SK-N-SH (cell line): ENCODE measurements around the gene TSFM.

ENCODE experiments used
- CHD2 ChIP-seq: fragments of 150-350 bp; IDR thresholded peaks from 2 replicates; pipeline ENCODE4 v1.6.1; 2018; ENCODE audit warnings: low read length; ENCODE audit not compliant: partially characterized antibody
- EP300 ChIP-seq, 2 experiments: IDR thresholded peaks; 2 replicates each; pipeline versions ENCODE4 v1.4.0 to v1.6.1; 2012; ENCODE audit warnings: borderline replicate concordance in 1 of 2, low read depth in 1 of 2, low read length in 1 of 2
- EZH2phosphoT487 ChIP-seq: fragments of 200-600 bp; sonication (generic); IDR thresholded peaks from 2 replicates; pipeline ENCODE4 v1.6.1; 2017; ENCODE audit warnings: low read depth, mixed run types, mild to moderate bottlenecking, antibody characterized with exemption, moderate library complexity, borderline replicate concordance
- GATA2 ChIP-seq: sonication (generic); formaldehyde crosslinking; IDR thresholded peaks from 2 replicates; pipeline ENCODE4 v1.5.0; 2020; ENCODE audit warnings: mild to moderate bottlenecking, missing genetic modification reagents
- MAX ChIP-seq: IDR thresholded peaks from 2 replicates; pipeline ENCODE4 v1.4.0; 2012; ENCODE audit warnings: low read depth
- MEF2A ChIP-seq: IDR thresholded peaks from 2 replicates; pipeline ENCODE4 v1.4.0; 2012; ENCODE audit warnings: low read depth, borderline replicate concordance
- SMC3 ChIP-seq: IDR thresholded peaks from 2 replicates; pipeline ENCODE4 v1.6.1; 2012; ENCODE audit warnings: low read depth, low read length, improper control_type of control experiment
- YY1 ChIP-seq: IDR thresholded peaks from 2 replicates; pipeline ENCODE4 v1.4.0; 2012; ENCODE audit warnings: low read depth, mild to moderate bottlenecking
- TF ChIP-seq, protein P1 (sequence below): fragments of 200-600 bp; sonication (generic); IDR thresholded peaks from 2 replicates; pipeline ENCODE4 v1.6.1; 2017; ENCODE audit warnings: antibody characterized with exemption, mild to moderate bottlenecking, moderate library complexity
- TF ChIP-seq, protein P2 (sequence below): IDR thresholded peaks from 2 replicates; pipeline ENCODE4 v1.4.0; 2012; ENCODE audit warnings: low read depth, borderline replicate concordance
- TF ChIP-seq, protein P3 (sequence below): IDR thresholded peaks from 2 replicates; pipeline ENCODE4 v1.6.1; 2012; ENCODE audit warnings: mild to moderate bottlenecking, low read depth, low read length, moderate library complexity
- TF ChIP-seq, protein P4 (sequence below): fragments of 150-350 bp; IDR thresholded peaks from 2 replicates; pipeline ENCODE4 v1.6.1; 2017; ENCODE audit warnings: antibody characterized with exemption, low read length, low read depth, borderline replicate concordance

DNA sequence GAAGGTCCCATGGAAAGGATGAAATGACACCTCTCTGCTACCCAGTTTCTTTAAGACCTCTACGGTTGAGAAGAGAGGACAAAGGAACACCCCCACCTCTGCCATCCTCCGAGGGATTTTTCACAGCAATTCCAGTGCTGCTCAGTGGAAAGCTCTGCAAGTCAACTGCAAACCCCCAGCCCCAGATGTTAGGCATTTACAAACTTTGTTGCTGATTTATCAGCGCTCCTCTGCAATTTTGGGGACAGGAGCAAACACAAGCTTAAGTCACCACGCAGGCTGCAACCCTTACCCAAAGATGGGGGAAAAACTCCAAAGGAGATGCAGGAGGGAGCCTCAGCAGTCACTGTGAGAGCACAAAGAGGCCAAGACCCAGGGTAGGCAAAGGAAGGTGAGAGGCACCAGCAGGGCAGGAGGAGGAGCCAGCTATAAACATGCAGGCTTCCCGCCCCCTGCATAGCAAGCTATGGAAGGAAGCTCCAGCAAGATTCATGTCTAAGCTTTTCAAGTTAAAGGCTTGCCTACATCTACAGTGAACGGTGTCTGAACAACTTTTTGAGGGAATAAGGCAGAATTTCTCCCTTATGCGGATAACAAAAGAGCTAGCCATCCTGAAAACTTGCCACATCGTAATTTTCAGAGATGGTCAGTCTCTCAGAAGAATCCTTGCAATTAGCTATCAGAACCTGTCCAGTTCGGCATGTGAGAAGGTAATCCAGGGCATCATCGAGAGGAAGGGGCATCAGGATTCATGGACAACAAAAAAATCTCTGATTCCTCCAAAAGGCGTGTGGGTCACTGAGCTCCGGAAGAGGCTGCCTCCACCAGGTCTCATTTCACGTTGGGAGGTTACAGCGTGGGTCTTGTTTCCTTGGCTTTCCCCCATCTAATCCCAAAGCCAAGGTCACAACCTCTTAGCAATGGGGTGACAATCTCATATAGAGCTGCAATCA is 60.0 kb downstream of the TSFM start:
- TF ChIP-seq, protein P1, sequence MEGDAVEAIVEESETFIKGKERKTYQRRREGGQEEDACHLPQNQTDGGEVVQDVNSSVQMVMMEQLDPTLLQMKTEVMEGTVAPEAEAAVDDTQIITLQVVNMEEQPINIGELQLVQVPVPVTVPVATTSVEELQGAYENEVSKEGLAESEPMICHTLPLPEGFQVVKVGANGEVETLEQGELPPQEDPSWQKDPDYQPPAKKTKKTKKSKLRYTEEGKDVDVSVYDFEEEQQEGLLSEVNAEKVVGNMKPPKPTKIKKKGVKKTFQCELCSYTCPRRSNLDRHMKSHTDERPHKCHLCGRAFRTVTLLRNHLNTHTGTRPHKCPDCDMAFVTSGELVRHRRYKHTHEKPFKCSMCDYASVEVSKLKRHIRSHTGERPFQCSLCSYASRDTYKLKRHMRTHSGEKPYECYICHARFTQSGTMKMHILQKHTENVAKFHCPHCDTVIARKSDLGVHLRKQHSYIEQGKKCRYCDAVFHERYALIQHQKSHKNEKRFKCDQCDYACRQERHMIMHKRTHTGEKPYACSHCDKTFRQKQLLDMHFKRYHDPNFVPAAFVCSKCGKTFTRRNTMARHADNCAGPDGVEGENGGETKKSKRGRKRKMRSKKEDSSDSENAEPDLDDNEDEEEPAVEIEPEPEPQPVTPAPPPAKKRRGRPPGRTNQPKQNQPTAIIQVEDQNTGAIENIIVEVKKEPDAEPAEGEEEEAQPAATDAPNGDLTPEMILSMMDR, result no peak
- TF ChIP-seq GATA2 (CRISPR knock-in tag), result no peak
- no peak for TF ChIP-seq CHD2
- no peak for TF ChIP-seq EP300 (IDR thresholded peaks at IDR 0.05; ENCODE audit: borderline replicate concordance in 1 of 2, low read depth in 1 of 2, low read length in 1 of 2)
- TF ChIP-seq, protein P2, sequence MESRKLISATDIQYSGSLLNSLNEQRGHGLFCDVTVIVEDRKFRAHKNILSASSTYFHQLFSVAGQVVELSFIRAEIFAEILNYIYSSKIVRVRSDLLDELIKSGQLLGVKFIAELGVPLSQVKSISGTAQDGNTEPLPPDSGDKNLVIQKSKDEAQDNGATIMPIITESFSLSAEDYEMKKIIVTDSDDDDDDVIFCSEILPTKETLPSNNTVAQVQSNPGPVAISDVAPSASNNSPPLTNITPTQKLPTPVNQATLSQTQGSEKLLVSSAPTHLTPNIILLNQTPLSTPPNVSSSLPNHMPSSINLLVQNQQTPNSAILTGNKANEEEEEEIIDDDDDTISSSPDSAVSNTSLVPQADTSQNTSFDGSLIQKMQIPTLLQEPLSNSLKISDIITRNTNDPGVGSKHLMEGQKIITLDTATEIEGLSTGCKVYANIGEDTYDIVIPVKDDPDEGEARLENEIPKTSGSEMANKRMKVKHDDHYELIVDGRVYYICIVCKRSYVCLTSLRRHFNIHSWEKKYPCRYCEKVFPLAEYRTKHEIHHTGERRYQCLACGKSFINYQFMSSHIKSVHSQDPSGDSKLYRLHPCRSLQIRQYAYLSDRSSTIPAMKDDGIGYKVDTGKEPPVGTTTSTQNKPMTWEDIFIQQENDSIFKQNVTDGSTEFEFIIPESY, result no peak
- no peak for TF ChIP-seq MEF2A
- TF ChIP-seq MAX, result no peak
- TF ChIP-seq, protein P3, sequence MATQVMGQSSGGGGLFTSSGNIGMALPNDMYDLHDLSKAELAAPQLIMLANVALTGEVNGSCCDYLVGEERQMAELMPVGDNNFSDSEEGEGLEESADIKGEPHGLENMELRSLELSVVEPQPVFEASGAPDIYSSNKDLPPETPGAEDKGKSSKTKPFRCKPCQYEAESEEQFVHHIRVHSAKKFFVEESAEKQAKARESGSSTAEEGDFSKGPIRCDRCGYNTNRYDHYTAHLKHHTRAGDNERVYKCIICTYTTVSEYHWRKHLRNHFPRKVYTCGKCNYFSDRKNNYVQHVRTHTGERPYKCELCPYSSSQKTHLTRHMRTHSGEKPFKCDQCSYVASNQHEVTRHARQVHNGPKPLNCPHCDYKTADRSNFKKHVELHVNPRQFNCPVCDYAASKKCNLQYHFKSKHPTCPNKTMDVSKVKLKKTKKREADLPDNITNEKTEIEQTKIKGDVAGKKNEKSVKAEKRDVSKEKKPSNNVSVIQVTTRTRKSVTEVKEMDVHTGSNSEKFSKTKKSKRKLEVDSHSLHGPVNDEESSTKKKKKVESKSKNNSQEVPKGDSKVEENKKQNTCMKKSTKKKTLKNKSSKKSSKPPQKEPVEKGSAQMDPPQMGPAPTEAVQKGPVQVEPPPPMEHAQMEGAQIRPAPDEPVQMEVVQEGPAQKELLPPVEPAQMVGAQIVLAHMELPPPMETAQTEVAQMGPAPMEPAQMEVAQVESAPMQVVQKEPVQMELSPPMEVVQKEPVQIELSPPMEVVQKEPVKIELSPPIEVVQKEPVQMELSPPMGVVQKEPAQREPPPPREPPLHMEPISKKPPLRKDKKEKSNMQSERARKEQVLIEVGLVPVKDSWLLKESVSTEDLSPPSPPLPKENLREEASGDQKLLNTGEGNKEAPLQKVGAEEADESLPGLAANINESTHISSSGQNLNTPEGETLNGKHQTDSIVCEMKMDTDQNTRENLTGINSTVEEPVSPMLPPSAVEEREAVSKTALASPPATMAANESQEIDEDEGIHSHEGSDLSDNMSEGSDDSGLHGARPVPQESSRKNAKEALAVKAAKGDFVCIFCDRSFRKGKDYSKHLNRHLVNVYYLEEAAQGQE, result no peak
- no peak for TF ChIP-seq SMC3
- TF ChIP-seq, protein P4, sequence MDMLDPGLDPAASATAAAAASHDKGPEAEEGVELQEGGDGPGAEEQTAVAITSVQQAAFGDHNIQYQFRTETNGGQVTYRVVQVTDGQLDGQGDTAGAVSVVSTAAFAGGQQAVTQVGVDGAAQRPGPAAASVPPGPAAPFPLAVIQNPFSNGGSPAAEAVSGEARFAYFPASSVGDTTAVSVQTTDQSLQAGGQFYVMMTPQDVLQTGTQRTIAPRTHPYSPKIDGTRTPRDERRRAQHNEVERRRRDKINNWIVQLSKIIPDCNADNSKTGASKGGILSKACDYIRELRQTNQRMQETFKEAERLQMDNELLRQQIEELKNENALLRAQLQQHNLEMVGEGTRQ, result no peak
- no peak for TF ChIP-seq YY1
- TF ChIP-seq EZH2phosphoT487, result no peak
